Esophagus muscularis mucosa (tissue), 4 donors: ENCODE measurements around the gene PDK3.

ENCODE experiments used
- EP300 ChIP-seq: sonication (generic); formaldehyde crosslinking; IDR thresholded peaks from one replicate; pipeline ENCODE4 v1.6.1; 2017; ENCODE audit warnings: antibody characterized with exemption
- POLR2A ChIP-seq: fragments of 450-650 bp; IDR thresholded peaks from one replicate; pipeline ENCODE4 v1.6.1; 2017; ENCODE audit warnings: antibody characterized with exemption, moderate library complexity, mild to moderate bottlenecking, low read depth
- POLR2AphosphoS5 ChIP-seq, 2 donors: sonication (generic); formaldehyde crosslinking; IDR thresholded peaks; one replicate each; pipeline ENCODE4 v1.6.1; 2017; ENCODE audit warnings: antibody characterized with exemption in 2 of 2
- TF ChIP-seq, protein P1 (sequence below), 3 experiments: fragments of 200-600 bp in 2 of 3; fragments of 450-650 bp in 1 of 3; sonication (generic) in 2 of 3; IDR thresholded peaks; one replicate each; pipeline ENCODE4 v1.5.1; 2017 to 2019; ENCODE audit warnings: antibody characterized with exemption in 3 of 3, mild to moderate bottlenecking in 2 of 3, moderate library complexity in 1 of 3

DNA sequence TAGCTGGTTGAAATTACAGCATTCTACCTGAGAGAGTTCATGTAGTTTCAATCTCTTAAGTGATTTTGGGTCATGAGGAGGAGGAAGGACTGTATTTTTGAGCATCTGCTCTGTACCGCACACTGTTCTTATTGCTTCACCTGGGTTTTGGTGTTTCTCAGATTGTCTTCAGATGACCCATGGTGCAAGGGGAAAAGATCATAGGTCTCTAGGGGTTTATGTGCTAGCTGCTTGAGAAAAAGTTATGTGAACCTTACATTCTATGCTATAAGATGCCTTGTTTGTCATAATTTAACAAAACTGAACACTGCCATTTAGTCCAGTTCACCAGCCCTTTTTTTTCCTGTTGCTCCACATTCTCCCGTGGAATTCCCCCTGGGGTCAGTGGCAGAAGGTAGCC, 60.4 kb downstream of the PDK3 start:
- TF ChIP-seq, protein P1, sequence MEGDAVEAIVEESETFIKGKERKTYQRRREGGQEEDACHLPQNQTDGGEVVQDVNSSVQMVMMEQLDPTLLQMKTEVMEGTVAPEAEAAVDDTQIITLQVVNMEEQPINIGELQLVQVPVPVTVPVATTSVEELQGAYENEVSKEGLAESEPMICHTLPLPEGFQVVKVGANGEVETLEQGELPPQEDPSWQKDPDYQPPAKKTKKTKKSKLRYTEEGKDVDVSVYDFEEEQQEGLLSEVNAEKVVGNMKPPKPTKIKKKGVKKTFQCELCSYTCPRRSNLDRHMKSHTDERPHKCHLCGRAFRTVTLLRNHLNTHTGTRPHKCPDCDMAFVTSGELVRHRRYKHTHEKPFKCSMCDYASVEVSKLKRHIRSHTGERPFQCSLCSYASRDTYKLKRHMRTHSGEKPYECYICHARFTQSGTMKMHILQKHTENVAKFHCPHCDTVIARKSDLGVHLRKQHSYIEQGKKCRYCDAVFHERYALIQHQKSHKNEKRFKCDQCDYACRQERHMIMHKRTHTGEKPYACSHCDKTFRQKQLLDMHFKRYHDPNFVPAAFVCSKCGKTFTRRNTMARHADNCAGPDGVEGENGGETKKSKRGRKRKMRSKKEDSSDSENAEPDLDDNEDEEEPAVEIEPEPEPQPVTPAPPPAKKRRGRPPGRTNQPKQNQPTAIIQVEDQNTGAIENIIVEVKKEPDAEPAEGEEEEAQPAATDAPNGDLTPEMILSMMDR (IDR thresholded peaks at IDR 0.05), result no peak
- TF ChIP-seq POLR2A, result no peak
- TF ChIP-seq EP300, result no peak
- TF ChIP-seq POLR2AphosphoS5 (IDR thresholded peaks at IDR 0.05), result no peak
